ENCODE measurements around the gene CEBPA. TPM values are rescaled to one million over a fixed set of nuclear protein-coding genes. Genes with fewer than 3 reads are reported as not detected.

The CEBPA gene
- total RNA-seq, 1 experiment from 2014 or later, result 3.2 TPM

GRCh38 chr19:33289261-33289660 lies 13.1 kb downstream of the CEBPA start:
- Histone ChIP-seq H3K56ac (ENCODE audit: insufficient read length, low read depth, low read length) (no peak overlapping the region), H3K9ac (ENCODE audit: extremely low read depth, insufficient read length, low read length) (no peak overlapping the region), H3K27me3 (ENCODE audit: insufficient read depth, low read length) (no peaks in the 10 kb centered on the region), H3K4ac (ENCODE audit: low read depth, low read length) (no peak overlapping the region), H4K20me1 (ENCODE audit: control insufficient read depth, insufficient read depth, insufficient read length) (no peaks in the 10 kb centered on the region), H2BK5ac (ENCODE audit: insufficient read length, low read length) (no peak overlapping the region), H3K18ac (ENCODE audit: insufficient read length, low read depth, low read length) (no peak overlapping the region), H3K23me2 (ENCODE audit: insufficient read length, low read depth, low read length, poor library complexity, severe bottlenecking) (no peaks in the 10 kb centered on the region), H2BK15ac (ENCODE audit: low read depth, low read length) (no peak overlapping the region), H4K5ac (ENCODE audit: insufficient read length, low read depth, low read length) (no peak overlapping the region), H3K79me2 (ENCODE audit: insufficient read depth, low read length) (no peaks in the 10 kb centered on the region), H3K4me1 (ENCODE audit: insufficient read depth, low read length) (no peaks in the 10 kb centered on the region; the same call in 1 of the 2 replicates), H2AK5ac (ENCODE audit: insufficient read length, low read length) (no peak overlapping the region), H2BK12ac (ENCODE audit: insufficient read length, low read depth, low read length) (no peak overlapping the region), H2AFZ (ENCODE audit: low read length) (no peak overlapping the region), H3K27ac (ENCODE audit: insufficient read length, low read depth, low read length) (no peak overlapping the region), H4K8ac (replicated peaks; ENCODE audit: insufficient read length, low read depth, low read length) (no peak overlapping the region), H2BK120ac (ENCODE audit: low read depth, low read length, poor library complexity, severe bottlenecking) (no peak overlapping the region), H4K91ac (ENCODE audit: insufficient read length, low read depth, low read length) (no peak overlapping the region), H3K23ac (ENCODE audit: insufficient read length, low read depth, low read length) (no peak overlapping the region), H3K9me3 (ENCODE audit: control insufficient read depth, low read depth, low read length) (no peaks in the 10 kb centered on the region), H3K14ac (ENCODE audit: insufficient read depth, low read length) (no peak overlapping the region), H2BK20ac (ENCODE audit: low read depth, low read length, poor library complexity, severe bottlenecking) (no peak overlapping the region), H3K79me1 (ENCODE audit: insufficient read depth, low read depth, low read length, poor library complexity, severe bottlenecking) (no peaks in the 10 kb centered on the region), H3T11ph (ENCODE audit: low read length) (no peak overlapping the region), H3K4me2 (ENCODE audit: insufficient read depth, insufficient read length, low read length) (no peak overlapping the region)
- Mint-ChIP-seq H3K27ac (no peak overlapping the region), H3K9me3 (peaks cover 3 to 9% of the 10 kb centered on the region in 2 experiments; a peak in 4 of 5 replicates), H3K4me3 (no peak overlapping the region), H3K4me1 (peaks cover 19 to 32% of the 10 kb centered on the region in 2 experiments), H3K36me3 (ENCODE audit: insufficient read depth in 1 of 3, low read depth in 3 of 3) (no peaks in the 10 kb centered on the region), H3K27me3 (ENCODE audit: low read depth) (peaks cover 11% of the 10 kb centered on the region)
- DNase-seq, result no peak
- no peak for TF ChIP-seq CTCF (conservative IDR thresholded peaks at IDR 0.05)

Data from H9 (cell line).